Activated CD8-positive, alpha-beta memory T cell treated with anti-CD3 and anti-CD28 coated beads for 36 hours (primary cell): ENCODE results near the gene METTL14. TPM values are rescaled to one million over a fixed set of nuclear protein-coding genes. Genes with fewer than 3 reads are reported as not detected.

Source experiments
- CTCF ChIA-PET: fragments of 350-600 bp; sonication (Branson Sonifier 250); formaldehyde crosslinking; loops from one replicate; lab custom pipeline; 2021; ENCODE audit warnings: antibody characterized with exemption; lab: Charles Lee
- POLR2A ChIA-PET: fragments of 350-600 bp; sonication (Branson Sonifier 250); formaldehyde crosslinking; loops from one replicate; lab custom pipeline; 2021; ENCODE audit warnings: antibody characterized with exemption; lab: Charles Lee
- total RNA-seq, 2 experiments: library from RNA; stranded (reverse); gene quantifications; one replicate each; pipeline ENCODE4 v1.2.3, GENCODE V29; 2021

METTL14 gene
- total RNA-seq, 2 experiments from 2014 or later, result 41.1 to 46.4 TPM

DNA sequence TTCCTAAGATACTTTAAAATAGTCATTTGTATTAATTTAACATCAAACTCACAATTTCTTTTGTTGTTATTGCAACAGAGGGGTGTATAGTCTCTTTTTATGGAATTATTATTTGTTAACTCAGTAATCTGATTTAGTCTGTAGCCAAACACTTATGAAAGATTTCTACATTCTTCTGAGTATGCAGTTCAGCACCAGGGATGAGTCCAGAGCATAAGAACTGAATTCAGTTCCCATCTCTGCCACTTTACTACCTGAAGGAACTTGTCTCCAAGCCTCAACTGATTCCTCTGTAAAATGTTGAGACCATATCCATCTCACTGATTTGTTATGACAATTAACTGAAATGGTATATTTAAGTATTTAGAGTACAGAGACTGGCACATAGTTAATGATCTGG is 45.5 kb downstream of the METTL14 start:
- POLR2A ChIA-PET, result no interaction called here
- CTCF ChIA-PET, result no interaction called here

DNA sequence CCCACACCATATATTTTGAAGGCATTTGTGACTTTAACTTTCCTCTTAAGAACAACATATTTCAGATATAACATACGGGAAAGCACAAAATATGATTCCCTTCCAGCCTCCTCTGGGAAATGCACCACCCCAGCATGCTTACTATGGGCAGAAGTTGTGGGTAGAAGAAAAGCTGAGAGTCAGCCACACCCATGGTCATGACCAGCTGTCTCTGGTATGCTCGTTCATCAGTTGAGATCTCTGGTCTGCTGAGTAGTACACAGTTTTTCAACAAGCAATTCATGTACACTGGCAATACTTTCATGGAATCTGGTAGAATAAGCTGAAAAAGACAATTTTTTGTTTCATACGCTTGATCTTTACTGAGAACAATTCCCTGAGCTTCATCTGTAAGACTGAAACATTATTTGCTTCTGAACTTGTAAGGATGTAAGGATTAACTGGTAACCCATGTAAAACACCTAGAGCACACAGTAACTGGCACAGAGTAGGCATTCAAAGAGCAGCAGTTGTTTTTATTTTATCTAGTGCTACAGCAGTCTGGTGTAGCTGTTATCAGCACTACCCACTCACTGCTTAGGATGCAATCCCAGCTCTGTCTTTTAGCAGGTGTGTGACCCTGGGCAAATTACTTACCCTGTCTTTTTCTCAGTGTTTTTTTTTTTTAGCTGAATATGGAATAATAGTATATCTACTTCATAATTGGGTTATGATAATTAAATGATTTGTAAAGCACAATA is 47.6 kb downstream of the METTL14 start:
- ChIA-PET POLR2A (no interaction called here), CTCF (no interaction called here)

DNA sequence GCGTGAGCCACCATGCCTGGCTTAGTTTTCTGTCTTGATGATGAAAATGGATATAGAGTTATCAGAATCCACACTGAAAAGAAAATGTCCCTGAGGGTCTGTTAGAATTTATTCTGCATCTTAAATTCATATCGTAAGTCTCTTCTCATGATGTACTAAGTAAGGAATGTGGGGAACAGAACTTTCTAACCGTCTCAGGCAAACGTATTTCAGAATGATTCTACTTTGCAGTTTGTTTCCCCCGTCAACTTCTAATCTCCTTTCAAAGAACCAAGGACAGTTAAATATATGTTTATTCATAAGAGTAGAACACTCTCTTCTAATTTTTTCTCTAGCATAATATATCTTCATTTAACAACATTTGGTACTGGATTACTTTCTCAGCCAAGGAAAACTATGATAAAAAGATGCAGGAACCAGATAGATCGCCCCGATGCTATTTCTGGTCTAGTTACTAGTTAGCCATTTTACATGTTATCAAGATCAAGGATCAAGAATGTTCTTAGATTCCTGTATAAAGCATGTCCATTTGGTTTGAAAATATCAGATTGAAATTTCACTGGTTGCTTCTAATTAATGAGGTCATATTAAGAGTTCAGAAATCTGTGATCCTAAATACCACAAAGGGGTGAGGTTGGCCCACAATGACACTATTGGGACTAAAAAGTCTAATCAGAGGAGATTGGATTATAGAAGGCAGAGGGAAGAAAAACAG is 49.5 kb downstream of the METTL14 start:
- ChIA-PET POLR2A (no interaction called here), CTCF (no interaction called here)

DNA sequence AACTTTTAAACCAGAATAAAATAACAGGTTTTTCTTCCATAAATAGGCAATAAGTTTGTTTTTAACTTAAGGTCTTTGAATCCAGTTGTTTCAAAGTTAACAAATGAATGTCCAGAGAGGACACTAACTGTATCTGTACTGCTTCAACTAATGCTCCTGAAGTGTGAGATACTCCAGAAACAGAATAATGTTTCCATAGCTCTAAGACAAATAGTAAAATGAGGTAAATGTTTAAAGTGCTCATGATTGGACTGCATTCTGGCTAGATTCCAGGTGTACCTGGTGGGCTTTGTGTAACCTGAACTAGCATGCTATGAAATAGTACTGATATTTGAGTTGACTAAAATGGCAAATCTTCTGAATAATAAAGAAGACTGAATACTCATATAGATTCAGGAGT is 51.7 kb downstream of the METTL14 start:
- POLR2A ChIA-PET, result no interaction called here
- CTCF ChIA-PET, result no interaction called here

DNA sequence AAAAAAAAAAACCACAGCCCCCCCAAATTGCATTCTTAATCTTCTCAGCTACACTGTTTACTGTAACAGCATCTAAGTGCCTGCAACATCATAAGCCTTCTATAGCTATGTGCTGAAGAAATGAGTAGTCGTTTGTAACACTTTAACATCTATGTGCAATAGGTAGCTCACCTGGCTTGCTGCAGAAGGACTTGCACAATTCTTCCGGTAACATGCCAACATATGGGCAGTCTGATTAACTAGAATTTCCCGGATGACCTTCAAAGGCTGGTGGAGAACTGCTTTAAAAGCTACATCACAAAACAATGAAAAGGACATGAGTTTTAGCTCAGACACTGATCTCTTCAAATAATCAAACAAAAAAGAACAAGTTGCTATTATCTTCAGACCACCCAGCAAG is 52.9 kb downstream of the METTL14 start:
- CTCF ChIA-PET, result interaction anchor here (0.7 kb wide), 1 partner anchor 43 kb away, joined by 3 read pairs; no protein-coding TSS in a partner anchor
- POLR2A ChIA-PET, result no interaction called here

DNA sequence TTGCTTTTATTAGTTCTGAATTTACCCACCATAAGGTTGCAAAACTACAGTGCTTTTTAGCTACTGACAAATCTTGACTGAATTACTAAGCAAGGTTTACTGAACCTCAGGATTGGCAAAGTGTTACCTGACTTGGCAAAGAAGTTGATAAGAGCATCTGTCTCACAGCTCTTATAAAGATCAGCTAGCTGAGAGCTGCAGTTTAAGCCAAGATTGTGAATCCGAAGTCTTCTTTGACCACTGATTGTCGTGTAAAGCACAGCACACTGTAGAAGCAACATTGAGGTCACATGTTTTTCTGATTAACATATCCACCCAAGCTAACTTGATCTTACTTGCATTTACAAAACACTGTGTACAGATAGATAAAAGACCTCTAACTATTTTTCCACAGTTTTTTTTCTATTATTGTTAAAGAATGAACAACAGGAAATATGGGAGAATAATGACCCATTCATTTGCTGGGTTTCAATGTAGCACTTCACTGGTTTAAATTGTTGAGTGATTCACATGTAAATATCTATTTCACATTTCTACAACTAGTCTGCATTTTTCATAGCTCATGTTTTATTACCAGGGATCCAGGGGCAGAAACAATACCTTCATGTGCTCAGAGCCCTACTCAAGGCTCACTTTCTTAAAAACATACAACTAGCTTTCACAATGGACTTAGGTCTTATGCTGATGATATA is 54.0 kb downstream of the METTL14 start:
- ChIA-PET POLR2A (no interaction called here), CTCF (interaction anchor here (0.6 kb wide), 1 partner anchor 32 kb away, joined by 3 read pairs; no protein-coding TSS in a partner anchor)

DNA sequence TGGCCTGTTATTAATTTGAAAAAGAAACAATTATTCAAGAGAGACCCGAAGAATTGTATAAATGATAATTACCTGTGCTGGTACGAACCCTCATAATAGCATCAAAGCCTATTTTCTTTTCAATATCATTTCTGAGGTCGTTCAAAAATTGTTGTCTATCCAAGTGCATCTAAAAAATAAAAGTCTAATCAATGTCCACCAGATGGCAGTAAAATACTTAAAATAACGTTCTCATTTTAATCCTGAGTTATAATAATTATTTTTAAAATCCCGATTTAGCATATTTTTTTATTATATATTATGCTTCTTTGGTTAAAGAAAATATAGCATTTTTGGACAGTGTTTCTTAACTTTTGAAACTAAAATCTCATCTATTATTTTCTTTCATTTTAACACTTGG is 55.7 kb downstream of the METTL14 start:
- POLR2A ChIA-PET, result no interaction called here

DNA sequence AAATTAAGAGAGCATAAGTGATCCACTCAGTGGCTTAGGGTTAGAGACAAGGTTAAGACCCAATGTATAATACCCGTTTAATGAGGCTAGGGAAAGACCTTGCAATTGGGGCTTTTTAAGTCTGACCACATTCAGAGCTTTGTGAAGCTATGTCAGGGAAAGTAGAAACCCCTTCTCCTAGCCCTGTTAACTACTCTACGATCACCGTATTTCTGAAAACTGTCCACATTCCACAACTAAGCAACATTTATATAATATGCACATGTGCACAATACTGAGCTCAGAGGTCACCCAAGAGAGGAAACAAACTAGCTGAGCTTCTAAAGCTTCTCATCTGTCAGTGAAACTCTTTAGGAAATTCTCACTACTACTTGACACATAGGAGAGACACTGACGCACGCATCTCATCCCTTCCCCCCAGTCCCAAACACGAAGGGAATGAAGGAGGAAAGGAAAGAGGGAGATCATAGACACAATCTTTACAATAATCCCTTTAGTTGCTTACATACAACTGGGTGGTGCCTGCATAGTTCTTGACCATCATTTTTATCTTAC is 56.2 kb downstream of the METTL14 start:
- POLR2A ChIA-PET, result no interaction called here
- CTCF ChIA-PET, result no interaction called here

More for the DNA sequence above, 55.7 kb downstream of the METTL14 start:
- CTCF ChIA-PET, result no interaction called here

DNA sequence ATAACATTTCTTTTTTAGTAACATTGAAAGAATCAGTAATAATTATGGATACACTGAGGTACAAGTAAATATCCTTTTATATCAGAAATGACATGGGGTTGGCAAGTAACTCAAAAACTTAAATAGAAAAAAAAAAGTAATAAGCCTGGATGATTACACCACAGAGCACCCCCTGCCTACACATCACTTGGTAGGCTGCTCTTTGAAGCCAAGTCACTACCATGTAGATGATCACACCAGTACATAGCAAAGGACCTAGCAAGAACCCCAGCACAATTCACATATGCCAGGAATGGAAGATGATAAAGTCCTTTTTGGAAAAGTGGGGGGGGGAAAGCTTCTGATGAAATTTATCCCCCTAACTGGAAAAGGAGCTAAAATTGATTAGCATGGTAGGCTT is 56.9 kb downstream of the METTL14 start:
- ChIA-PET CTCF (interaction anchor here (0.5 kb wide), 1 partner anchor 53 kb away, joined by 4 read pairs; no protein-coding TSS in a partner anchor), POLR2A (no interaction called here)

DNA sequence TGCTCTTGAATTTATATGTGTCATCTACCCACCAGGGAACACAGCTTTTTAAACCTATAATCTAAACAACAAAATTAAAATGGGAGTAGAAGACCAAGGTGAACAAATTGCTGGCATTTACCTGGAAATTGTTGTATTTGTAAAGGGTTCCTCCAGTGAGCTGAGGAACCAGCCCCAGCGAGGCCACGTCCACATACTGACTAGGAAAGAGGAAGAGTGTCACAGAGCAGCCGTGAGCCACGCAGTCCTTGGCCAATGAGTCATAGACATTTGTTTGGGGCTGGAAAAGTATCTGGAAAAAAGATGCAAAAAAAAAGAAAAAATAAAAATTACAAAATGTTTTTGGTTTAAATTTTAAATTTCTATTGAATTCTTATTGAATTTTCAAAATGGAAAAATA is 58.7 kb downstream of the METTL14 start:
- ChIA-PET POLR2A (no interaction called here), CTCF (no interaction called here)

DNA sequence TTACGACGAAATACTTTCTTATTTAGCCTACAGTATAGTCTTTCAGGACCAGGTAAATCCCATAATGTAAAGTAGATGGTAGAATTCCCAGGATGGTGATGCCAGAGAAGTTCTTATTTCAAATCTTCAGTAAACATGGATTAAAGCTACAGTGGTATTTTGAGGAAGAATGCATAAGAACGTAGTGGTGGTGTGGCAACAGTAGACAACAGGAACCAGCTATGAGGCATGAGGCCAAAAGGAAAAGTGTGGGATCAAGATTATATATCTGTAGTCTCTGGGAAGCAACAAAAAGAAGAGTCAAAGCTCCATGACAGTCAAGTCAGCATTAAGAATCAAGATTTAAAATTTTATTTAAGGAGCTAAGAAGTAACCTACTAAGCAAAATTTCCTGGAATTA is 60.2 kb downstream of the METTL14 start:
- CTCF ChIA-PET, result no interaction called here
- POLR2A ChIA-PET, result no interaction called here

DNA sequence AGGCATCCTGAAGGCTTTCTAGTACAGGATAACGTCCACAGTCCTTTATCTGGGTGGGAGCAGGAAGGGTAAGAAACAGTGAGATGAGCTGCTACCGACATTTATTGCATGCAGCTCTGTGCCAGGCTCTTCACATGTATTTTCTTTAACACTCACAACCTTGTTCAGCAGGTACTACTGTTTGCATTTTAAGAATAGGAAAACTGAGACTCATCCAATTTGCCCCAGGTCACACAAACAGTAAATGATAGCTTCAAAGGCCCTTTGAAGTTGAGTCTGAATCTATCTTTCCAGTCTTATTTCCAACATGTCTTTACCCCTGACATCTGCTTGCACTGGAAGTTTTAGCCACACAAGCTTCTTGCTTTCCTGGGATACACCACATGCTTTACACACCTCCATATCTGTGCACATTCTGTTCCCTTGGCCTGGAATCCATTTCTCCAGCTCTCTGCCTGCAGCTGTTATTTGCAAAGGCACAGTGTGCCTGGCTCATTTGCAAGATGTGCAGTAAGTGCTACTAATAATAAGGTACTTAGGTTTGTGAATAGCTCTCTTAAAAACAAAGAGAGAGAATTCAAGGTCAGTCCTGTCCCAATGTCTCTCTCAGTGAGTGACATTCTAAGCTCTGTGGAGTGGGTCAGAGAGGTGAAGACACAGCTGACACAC is 61.2 kb downstream of the METTL14 start:
- ChIA-PET CTCF (no interaction called here), POLR2A (no interaction called here)

DNA sequence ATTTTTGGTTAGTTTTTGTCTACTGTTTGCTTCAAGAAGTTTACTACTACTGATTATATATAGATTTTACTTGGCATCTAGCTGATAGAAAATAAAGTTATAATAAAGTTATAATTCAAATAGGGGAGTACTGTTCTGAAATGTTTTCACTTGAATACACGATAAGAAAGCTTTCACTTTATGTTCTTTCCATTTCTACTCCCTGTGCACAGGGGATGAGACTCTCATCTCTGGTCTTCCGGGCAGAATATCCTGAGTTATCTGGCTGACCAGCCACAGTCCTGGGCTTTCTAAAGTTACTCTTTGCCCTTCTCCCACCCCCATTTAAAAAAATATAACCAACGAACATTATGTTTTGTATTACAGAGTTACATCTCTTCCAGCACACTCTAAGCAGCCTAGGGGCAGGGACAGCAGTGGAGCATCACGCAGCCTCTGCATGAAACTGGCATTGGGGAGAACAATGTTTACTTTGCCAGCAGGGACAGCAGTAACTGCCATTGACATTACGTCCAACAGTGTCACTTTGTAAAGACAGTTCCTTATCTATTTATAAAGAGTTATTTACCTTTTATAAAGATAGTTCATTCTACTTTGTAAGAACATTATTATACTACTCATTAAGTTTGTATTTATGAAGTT is 64.3 kb downstream of the METTL14 start:
- POLR2A ChIA-PET, result interaction anchor here (0.7 kb wide), 1 partner anchor 25 kb away, joined by 3 read pairs; no protein-coding TSS in a partner anchor
- CTCF ChIA-PET, result no interaction called here

DNA sequence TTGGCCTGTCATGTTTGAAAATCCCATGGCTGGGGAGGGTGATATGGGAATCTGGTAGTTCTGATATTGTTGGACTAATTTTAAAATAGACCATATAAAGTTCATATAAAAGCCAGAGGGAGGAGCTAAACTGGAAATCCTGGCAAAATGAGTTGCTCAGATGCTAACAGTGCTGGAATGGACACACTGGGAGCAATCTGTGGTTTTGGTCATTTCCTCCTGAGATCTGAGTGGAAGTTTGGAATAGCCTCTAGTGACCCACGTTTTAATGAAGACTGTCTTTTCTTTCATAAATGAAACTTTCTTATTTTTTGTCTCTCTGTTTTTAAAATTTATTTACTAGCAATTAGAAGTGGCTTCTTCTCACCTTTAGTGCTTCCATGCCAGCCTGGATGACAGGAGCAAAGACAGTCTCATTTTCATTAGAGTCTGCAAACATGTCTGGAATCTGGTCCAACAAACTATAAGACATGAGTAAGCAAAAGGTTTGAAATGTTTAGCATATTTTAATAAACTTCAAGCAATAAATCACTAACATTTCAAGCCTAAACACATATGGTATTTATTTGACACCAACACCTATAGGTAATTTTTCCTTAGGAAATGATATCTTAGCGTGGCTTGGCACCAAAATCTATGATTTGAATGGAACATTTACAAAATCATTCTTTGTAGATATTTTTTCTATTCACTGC is 66.6 kb downstream of the METTL14 start:
- ChIA-PET CTCF (no interaction called here), POLR2A (interaction anchor here (0.7 kb wide), 1 partner anchor 67 kb away, joined by 5 read pairs; the partner anchor contains the start of gene METTL14)

DNA sequence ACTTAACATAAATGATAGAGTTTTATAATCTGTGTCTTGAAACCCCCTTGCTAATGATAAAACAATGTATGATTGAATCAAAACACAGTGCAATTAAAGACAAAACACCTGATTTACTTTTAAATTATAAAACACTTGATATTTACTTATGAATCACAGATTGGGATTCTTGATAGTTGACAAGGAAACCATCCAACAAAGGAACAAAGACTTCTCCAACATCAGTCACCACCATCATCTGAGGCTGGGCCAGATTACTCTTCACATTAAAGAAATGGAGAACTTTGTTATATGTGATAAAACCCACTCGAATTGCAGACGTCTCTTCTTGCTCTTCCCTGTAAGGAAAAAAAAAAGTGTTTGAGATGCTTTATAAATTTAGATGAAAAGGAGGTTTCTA is 67.4 kb downstream of the METTL14 start:
- POLR2A ChIA-PET, result no interaction called here
- CTCF ChIA-PET, result no interaction called here

DNA sequence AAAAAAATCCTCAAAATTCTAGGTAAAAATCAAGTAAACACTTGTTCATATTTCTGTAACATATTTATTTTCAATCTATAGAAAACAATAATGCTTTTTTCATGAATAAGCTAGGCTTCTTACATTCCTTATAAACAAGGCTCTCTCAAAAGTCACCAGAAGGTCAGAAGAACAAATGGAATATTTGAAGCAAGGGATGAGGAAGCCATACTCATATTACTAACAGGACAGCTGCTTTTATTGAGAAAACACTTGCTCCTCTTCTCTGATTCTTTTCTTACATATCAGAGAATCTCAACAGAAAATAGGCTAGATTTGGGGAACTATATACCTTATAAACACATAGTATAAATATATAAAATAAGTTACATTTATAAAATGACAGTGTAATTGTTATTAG is 67.9 kb downstream of the METTL14 start:
- POLR2A ChIA-PET, result no interaction called here
- CTCF ChIA-PET, result no interaction called here

DNA sequence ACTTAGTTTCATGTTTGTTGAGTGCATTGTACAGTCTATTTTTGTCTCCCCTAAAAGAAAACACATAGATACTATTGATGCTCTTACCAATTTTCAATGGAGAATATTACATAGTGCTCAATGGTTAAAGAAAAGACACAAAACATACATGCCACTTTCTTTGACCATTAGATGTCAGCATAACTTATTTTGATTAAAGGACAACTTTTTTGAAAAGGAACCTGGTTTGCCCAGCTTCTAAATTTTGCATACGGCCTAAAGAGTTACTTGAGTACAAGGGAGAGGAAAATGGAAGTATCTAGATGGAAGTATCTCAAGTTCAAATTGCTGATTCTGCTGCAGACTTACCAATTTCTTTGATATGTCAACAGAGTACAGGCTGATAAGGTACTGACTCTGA is 68.5 kb downstream of the METTL14 start:
- ChIA-PET POLR2A (no interaction called here), CTCF (no interaction called here)

DNA sequence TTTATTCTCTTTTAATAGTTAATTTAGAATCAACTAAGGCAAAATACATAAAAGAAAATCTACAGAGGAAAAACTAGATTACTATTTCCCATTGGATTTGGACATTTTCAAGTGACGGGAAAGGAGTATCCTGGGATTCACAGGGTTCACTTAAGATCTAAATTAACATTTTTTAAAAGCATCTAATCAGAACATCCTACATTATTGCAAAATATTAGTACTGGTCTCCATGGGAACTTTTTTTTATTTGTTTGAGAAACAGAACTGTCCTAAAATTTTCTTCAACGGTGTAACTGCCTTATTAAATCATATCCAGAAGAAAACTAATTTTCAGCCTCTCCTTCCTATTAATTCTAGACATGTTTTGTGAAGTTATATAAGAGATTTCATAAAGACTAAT is 69.7 kb downstream of the METTL14 start:
- ChIA-PET POLR2A (no interaction called here), CTCF (no interaction called here)
